ENCODE results near the gene CNTN1.

Gene CNTN1

DNA sequence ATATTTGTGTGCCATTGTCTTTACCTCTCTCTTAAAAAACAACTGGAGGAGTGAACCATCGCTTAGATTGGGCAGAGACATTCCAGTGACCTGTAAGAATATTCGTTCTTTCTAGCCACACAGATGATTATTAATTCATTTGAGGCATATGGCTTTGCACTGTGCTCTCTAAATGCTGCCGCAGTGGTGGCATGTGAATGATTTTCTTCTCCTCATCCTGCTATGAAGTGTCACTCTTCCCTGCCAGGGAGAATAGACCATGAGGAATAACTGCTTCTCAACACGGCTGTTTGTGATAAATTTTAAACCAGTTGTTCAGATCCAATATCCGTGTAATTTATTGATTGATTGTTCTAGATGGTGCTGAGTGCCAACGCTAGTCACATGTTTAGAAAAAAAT, 225.3 kb downstream of the CNTN1 start:
- H3K27ac Mint-ChIP-seq, result no peak overlapping the region
- H3K4me1 Mint-ChIP-seq, result no peaks in the 10 kb centered on the region
- no peak for ATAC-seq
- no peaks in the 10 kb centered on the region for H3K36me3 Mint-ChIP-seq
- no peak overlapping the region for H3K4me3 Mint-ChIP-seq
- no peaks in the 10 kb centered on the region for H3K9me3 Mint-ChIP-seq
- H3K27me3 Mint-ChIP-seq, result no peaks in the 10 kb centered on the region

DNA sequence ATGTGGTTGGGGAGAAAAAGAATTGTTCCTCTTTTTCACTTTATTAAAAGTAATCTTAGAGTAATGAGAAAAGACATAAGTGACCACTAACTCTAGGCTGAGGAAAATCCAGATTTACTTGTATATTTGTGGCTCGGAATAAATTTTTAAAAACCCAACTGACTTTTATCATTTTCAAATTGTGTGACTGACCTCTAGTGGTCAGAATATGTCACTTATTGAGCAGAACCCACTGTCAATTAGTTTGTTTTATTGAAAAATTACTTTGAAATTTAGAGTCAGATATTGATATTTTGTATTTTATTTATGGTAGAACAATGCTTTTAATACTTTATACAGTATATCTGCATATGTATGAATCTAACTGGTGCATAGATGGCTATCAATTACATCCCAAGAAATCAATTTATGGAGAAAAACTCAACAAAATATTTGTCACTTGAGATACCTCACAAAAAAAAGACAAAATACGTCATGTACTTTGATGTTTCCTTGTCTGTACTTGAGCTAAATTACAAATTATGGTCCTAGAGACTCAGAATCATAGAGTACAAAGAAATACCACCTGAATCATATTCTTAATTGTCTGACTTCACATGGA, 229.4 kb downstream of the CNTN1 start:
- H3K4me1 Mint-ChIP-seq, result no peaks in the 10 kb centered on the region
- no peaks in the 10 kb centered on the region for H3K36me3 Mint-ChIP-seq
- no peak overlapping the region for H3K27ac Mint-ChIP-seq
- no peak for ATAC-seq
- H3K27me3 Mint-ChIP-seq, result no peaks in the 10 kb centered on the region
- H3K4me3 Mint-ChIP-seq, result no peak overlapping the region
- no peaks in the 10 kb centered on the region for H3K9me3 Mint-ChIP-seq

- no peak for ATAC-seq
- H3K36me3 Mint-ChIP-seq, result no peaks in the 10 kb centered on the region
- H3K4me1 Mint-ChIP-seq, result no peaks in the 10 kb centered on the region
- H3K4me3 Mint-ChIP-seq, result no peak overlapping the region
- no peaks in the 10 kb centered on the region for H3K27me3 Mint-ChIP-seq
- no peak overlapping the region for H3K27ac Mint-ChIP-seq
- no peaks in the 10 kb centered on the region for H3K9me3 Mint-ChIP-seq
Observed at GRCh38 chr12:40937891-40938290, 245.7 kb downstream of the CNTN1 start.

DNA sequence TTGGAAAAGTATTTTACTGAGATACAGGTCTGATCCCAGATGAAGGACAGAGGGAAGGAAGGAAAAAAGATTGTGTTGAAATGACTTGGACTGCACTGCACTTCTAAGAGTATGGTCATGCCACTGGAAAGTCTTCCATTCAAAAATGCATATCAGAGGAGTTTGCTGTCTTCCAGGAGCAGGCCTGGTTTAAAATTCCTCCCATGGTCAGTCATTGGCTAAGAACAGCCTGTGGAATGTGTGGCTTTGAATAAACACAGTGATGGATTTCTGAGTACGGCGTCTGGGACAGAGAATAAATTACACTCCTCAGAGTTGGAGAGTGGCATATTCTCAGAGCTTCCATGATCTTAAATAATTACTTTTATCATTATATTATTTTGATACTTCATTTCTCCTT, 250.1 kb downstream of the CNTN1 start:
- no peak for ATAC-seq
- Mint-ChIP-seq H3K36me3 (no peaks in the 10 kb centered on the region), H3K27ac (no peak overlapping the region), H3K4me3 (no peak overlapping the region), H3K27me3 (no peaks in the 10 kb centered on the region), H3K9me3 (no peaks in the 10 kb centered on the region), H3K4me1 (no peaks in the 10 kb centered on the region)

GRCh38 chr12:40945772-40946171, 253.5 kb downstream of the CNTN1 start:
- no peak overlapping the region for H3K27ac Mint-ChIP-seq
- ATAC-seq, result no peak
- H3K36me3 Mint-ChIP-seq, result no peaks in the 10 kb centered on the region
- no peak overlapping the region for H3K4me3 Mint-ChIP-seq
- no peaks in the 10 kb centered on the region for H3K4me1 Mint-ChIP-seq
- H3K27me3 Mint-ChIP-seq, result no peaks in the 10 kb centered on the region
- no peaks in the 10 kb centered on the region for H3K9me3 Mint-ChIP-seq

DNA sequence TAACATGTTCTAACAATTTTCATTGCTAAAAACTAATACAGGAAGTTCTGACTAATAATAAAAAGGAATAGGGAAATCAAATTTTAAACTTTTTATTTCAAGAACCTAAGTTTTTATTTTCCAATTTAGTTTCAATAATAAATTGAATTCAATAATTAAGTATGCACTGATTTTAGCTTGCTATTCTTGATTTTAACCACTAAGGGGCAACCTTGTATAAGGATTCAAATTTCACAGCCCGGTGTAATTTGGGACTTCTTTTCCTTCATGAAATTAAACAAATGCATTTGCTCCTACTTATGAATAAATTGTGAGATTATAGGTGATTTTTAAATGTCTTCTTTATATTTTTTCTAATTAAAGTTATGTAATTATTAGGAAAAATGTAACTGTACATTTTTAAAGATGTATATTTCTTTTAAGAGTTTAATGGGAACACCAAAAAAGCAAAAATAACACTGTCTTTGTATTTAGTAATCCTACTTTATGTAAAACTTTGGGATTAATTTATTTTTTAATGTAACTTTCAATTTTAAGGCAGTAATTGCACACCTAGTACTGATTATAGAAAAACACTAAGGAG, 254.5 kb downstream of the CNTN1 start:
- Mint-ChIP-seq H3K36me3 (no peaks in the 10 kb centered on the region), H3K4me1 (no peaks in the 10 kb centered on the region), H3K4me3 (no peak overlapping the region), H3K27me3 (no peaks in the 10 kb centered on the region), H3K9me3 (no peaks in the 10 kb centered on the region), H3K27ac (no peak overlapping the region)
- no peak for ATAC-seq

GRCh38 chr12:40947797-40948196, 255.6 kb downstream of the CNTN1 start:
- Mint-ChIP-seq H3K27ac (no peak overlapping the region), H3K4me1 (no peaks in the 10 kb centered on the region), H3K27me3 (no peaks in the 10 kb centered on the region), H3K4me3 (no peak overlapping the region), H3K9me3 (no peaks in the 10 kb centered on the region), H3K36me3 (no peaks in the 10 kb centered on the region)
- ATAC-seq, result no peak

DNA sequence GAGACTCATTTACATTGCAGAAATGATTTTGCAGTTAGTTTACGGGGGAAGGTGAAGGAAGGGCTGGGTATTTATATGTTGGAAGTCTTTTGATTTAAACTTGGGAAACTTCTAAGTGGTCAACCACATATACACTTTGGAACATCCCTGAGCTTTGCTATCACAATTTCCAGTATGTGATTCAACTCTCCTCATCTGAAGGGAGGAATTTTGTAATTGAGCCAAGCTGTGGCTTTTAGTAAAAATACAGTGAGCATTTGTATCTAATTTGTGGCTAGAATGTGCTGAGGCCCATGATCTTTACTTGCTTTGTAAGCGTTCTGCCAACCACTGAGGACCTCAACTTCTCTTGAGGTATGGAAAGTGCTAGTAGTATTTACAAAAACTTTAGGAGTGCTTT, 260.8 kb downstream of the CNTN1 start:
- Mint-ChIP-seq H3K27me3 (no peaks in the 10 kb centered on the region), H3K36me3 (no peaks in the 10 kb centered on the region), H3K9me3 (no peaks in the 10 kb centered on the region), H3K4me1 (no peaks in the 10 kb centered on the region), H3K4me3 (no peak overlapping the region), H3K27ac (no peak overlapping the region)
- ATAC-seq, result no peak

- Mint-ChIP-seq H3K27ac (no peak overlapping the region), H3K4me1 (no peaks in the 10 kb centered on the region), H3K36me3 (no peaks in the 10 kb centered on the region), H3K27me3 (no peaks in the 10 kb centered on the region), H3K9me3 (no peaks in the 10 kb centered on the region), H3K4me3 (no peak overlapping the region)
- no peak for ATAC-seq
Observed at GRCh38 chr12:40957417-40957816, 265.2 kb downstream of the CNTN1 start.

- H3K4me1 Mint-ChIP-seq, result no peaks in the 10 kb centered on the region
- H3K9me3 Mint-ChIP-seq, result no peaks in the 10 kb centered on the region
- H3K27me3 Mint-ChIP-seq, result no peaks in the 10 kb centered on the region
- H3K27ac Mint-ChIP-seq, result no peak overlapping the region
- ATAC-seq, result no peak
- H3K36me3 Mint-ChIP-seq, result no peaks in the 10 kb centered on the region
- no peak overlapping the region for H3K4me3 Mint-ChIP-seq
Observed at GRCh38 chr12:40959041-40959440, 266.8 kb downstream of the CNTN1 start.

- ATAC-seq, result no peak
- Mint-ChIP-seq H3K27ac (no peak overlapping the region), H3K4me1 (no peaks in the 10 kb centered on the region)
Observed at GRCh38 chr12:40963751-40964150, 271.5 kb downstream of the CNTN1 start.

GRCh38 chr12:40969796-40970195, 277.6 kb downstream of the CNTN1 start:
- Mint-ChIP-seq H3K27me3 (no peaks in the 10 kb centered on the region), H3K4me3 (no peak overlapping the region), H3K4me1 (no peaks in the 10 kb centered on the region), H3K27ac (no peak overlapping the region), H3K36me3 (no peaks in the 10 kb centered on the region), H3K9me3 (no peaks in the 10 kb centered on the region)
- no peak for ATAC-seq

More at GRCh38 chr12:40963751-40964150, 271.5 kb downstream of the CNTN1 start:
- no peaks in the 10 kb centered on the region for H3K36me3 Mint-ChIP-seq
- no peaks in the 10 kb centered on the region for H3K27me3 Mint-ChIP-seq
- H3K4me3 Mint-ChIP-seq, result no peak overlapping the region
- H3K9me3 Mint-ChIP-seq, result no peaks in the 10 kb centered on the region

- no peak overlapping the region for H3K27ac Mint-ChIP-seq
- no peaks in the 10 kb centered on the region for H3K4me1 Mint-ChIP-seq
- no peak for ATAC-seq
- H3K27me3 Mint-ChIP-seq, result no peaks in the 10 kb centered on the region
- H3K9me3 Mint-ChIP-seq, result no peaks in the 10 kb centered on the region
- H3K36me3 Mint-ChIP-seq, result no peaks in the 10 kb centered on the region
- H3K4me3 Mint-ChIP-seq, result no peak overlapping the region
Observed at GRCh38 chr12:40970320-40970907, 278.2 kb downstream of the CNTN1 start.

DNA sequence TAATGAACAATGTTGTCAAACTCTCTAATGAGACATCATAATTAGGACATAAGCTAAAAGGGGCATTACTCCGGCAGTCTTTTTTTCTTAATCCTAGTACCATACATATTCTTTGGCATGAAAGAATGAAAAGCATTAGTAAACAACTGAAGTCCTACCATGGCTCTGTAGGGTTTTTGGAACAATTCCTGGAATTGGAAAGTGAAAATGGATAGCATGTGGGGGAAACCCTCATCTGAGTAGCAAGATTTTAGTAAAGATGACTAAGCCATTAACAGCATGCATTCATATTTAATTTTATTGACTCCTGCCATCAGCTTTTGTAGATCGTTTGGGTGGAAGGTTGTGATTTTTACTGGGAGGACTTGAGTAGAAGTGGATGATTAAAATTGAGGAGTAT, 279.7 kb downstream of the CNTN1 start:
- no peak for ATAC-seq
- Mint-ChIP-seq H3K4me3 (no peak overlapping the region), H3K9me3 (no peaks in the 10 kb centered on the region), H3K36me3 (no peaks in the 10 kb centered on the region), H3K27ac (no peak overlapping the region), H3K27me3 (no peaks in the 10 kb centered on the region), H3K4me1 (no peaks in the 10 kb centered on the region)

DNA sequence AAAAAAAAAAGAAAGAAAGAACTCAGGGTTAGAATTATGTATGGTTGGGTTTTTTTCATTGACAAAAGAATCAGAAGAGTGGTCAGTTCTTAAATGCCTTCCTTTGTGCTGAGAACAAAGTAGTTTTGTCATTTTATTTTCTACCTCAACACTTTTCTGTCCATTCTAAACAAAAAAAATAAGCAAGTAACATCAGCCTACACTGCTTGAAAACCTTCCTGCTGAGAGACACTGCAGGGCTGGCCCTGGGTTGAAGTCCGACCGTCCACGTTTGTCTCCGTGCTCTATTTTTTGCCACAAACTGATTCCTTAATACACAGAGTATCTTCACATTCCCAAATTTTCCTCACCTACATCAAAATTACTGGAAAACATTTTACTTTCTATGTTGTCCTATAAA, 284.3 kb downstream of the CNTN1 start:
- H3K27me3 Mint-ChIP-seq, result no peaks in the 10 kb centered on the region
- no peak overlapping the region for H3K27ac Mint-ChIP-seq
- H3K4me3 Mint-ChIP-seq, result no peak overlapping the region
- H3K36me3 Mint-ChIP-seq, result no peaks in the 10 kb centered on the region
- no peaks in the 10 kb centered on the region for H3K9me3 Mint-ChIP-seq
- no peaks in the 10 kb centered on the region for H3K4me1 Mint-ChIP-seq
- ATAC-seq, result no peak

GRCh38 chr12:40980427-40980961, 288.3 kb downstream of the CNTN1 start:
- Mint-ChIP-seq H3K27me3 (no peaks in the 10 kb centered on the region), H3K4me3 (no peak overlapping the region), H3K27ac (no peak overlapping the region), H3K36me3 (no peaks in the 10 kb centered on the region), H3K4me1 (no peaks in the 10 kb centered on the region), H3K9me3 (peaks cover 2% of the 10 kb centered on the region)
- no peak for ATAC-seq

All from stimulated activated memory B cell treated with anti-CD40 and anti-IgM and Interleukin-4, amounts not matched to agents 10 μg/mL and 1 μg/mL and 100 μg/mL, for 72 hours (primary cell).